Thyroid gland (tissue), 4 donors: ENCODE measurements around the gene LARP6.

Source experiments
- CTCF ChIP-seq, 6 experiments: fragments of 200-600 bp in 3 of 6; fragments of 450-650 bp in 3 of 6; sonication (generic) in 3 of 6; IDR thresholded peaks; one replicate each; pipeline ENCODE4 v1.5.1; 2016 to 2019; ENCODE audit warnings: antibody characterized with exemption in 6 of 6, mild to moderate bottlenecking in 2 of 6, inconsistent platforms in 1 of 6, moderate library complexity in 1 of 6
- POLR2A ChIP-seq, 2 donors: fragments of 450-650 bp; IDR thresholded peaks; one replicate each; pipeline ENCODE4 v1.6.1; 2017; ENCODE audit warnings: antibody characterized with exemption in 2 of 2, mild to moderate bottlenecking in 2 of 2, moderate library complexity in 1 of 2

- no peak for TF ChIP-seq CTCF (IDR thresholded peaks at IDR 0.05)
- TF ChIP-seq POLR2A (IDR thresholded peaks at IDR 0.05), result peak in 1 of 2 donors; percentile 4
Observed at GRCh38 chr15:70826634-70827033, 27.3 kb downstream of the LARP6 start.
